H9 (cell line): ENCODE data around the gene LRP5. TPM values are rescaled to one million over a fixed set of nuclear protein-coding genes. Genes with fewer than 3 reads are reported as not detected.
A peak's percentile ranks its signal among the peaks of the same experiment; 100 is the strongest.
"Not testable (repeated sequence)": the region's sequence is repeated elsewhere in the genome, so short reads cannot be mapped to it uniquely, and the experiment has no call there.

Source experiments
- DNase-seq: peaks from one replicate; pipeline ENCODE4 v3.0.0-alpha.2; 2017
- H2AFZ ChIP-seq: one replicate; pipeline ENCODE4 v1.6.1; 2013; ENCODE audit warnings: mild to moderate bottlenecking, low read length, control low read depth, moderate library complexity
- H2AK5ac ChIP-seq: 2 replicates; pipeline ENCODE4 v1.6.1; 2013; ENCODE audit warnings: low read length, control low read depth, mixed read lengths; ENCODE audit not compliant: insufficient read length
- H2BK120ac ChIP-seq: one replicate; pipeline ENCODE4 v1.6.1; 2013; ENCODE audit warnings: low read depth, mild to moderate bottlenecking, low read length, control low read depth, inconsistent platforms; ENCODE audit not compliant: poor library complexity, severe bottlenecking
- H2BK12ac ChIP-seq: 2 replicates; pipeline ENCODE4 v1.6.1; 2013; ENCODE audit warnings: low read length, control low read depth, mixed read lengths, low read depth; ENCODE audit not compliant: insufficient read length
- H2BK15ac ChIP-seq: 2 replicates; pipeline ENCODE4 v1.6.1; 2013; ENCODE audit warnings: low read depth, low read length, control low read depth
- H2BK20ac ChIP-seq: one replicate; pipeline ENCODE4 v1.6.1; 2013; ENCODE audit warnings: low read depth, mild to moderate bottlenecking, low read length, control low read depth, inconsistent platforms; ENCODE audit not compliant: poor library complexity, severe bottlenecking
- H2BK5ac ChIP-seq: 2 replicates; pipeline ENCODE4 v1.6.1; 2013; ENCODE audit warnings: low read length, control low read depth, mixed read lengths; ENCODE audit not compliant: insufficient read length
- H3K14ac ChIP-seq: 2 replicates; pipeline ENCODE4 v1.6.1; 2013; ENCODE audit warnings: low read length, control low read depth; ENCODE audit not compliant: insufficient read depth
- H3K18ac ChIP-seq: 2 replicates; pipeline ENCODE4 v1.6.1; 2013; ENCODE audit warnings: low read depth, mild to moderate bottlenecking, mixed read lengths, low read length, control low read depth; ENCODE audit not compliant: insufficient read length
- H3K23ac ChIP-seq: 2 replicates; pipeline ENCODE4 v1.6.1; 2013; ENCODE audit warnings: low read length, control low read depth, mixed read lengths, low read depth; ENCODE audit not compliant: insufficient read length
- H3K23me2 ChIP-seq: 2 replicates; pipeline ENCODE4 v1.6.1; 2013; ENCODE audit warnings: low read depth, mild to moderate bottlenecking, mixed read lengths, low read length, control low read depth; ENCODE audit not compliant: insufficient read length, poor library complexity, severe bottlenecking
- H3K27ac ChIP-seq: 2 replicates; pipeline ENCODE4 v1.5.1; 2013; ENCODE audit warnings: low read length, control low read depth, mixed read lengths, low read depth; ENCODE audit not compliant: insufficient read length
- H3K27me3 ChIP-seq: 2 replicates; pipeline ENCODE4 v1.6.1; 2013; ENCODE audit warnings: low read length, control low read depth, inconsistent platforms; ENCODE audit not compliant: insufficient read depth
- H3K4ac ChIP-seq: 2 replicates; pipeline ENCODE4 v1.6.1; 2013; ENCODE audit warnings: low read depth, mild to moderate bottlenecking, control low read depth, inconsistent platforms, low read length, moderate library complexity
- H3K4me1 ChIP-seq: 2 replicates; pipeline ENCODE4 v1.6.1; 2013; ENCODE audit warnings: low read length, control low read depth, inconsistent platforms; ENCODE audit not compliant: insufficient read depth
- H3K4me2 ChIP-seq: 2 replicates; pipeline ENCODE4 v1.6.1; 2013; ENCODE audit warnings: low read length, control low read depth, mixed read lengths; ENCODE audit not compliant: insufficient read length, insufficient read depth
- H3K56ac ChIP-seq: 2 replicates; pipeline ENCODE4 v1.6.1; 2013; ENCODE audit warnings: low read depth, mild to moderate bottlenecking, mixed read lengths, low read length, control low read depth; ENCODE audit not compliant: insufficient read length
- H3K79me1 ChIP-seq: 2 replicates; pipeline ENCODE4 v1.6.1; 2013; ENCODE audit warnings: low read depth, mild to moderate bottlenecking, moderate library complexity, low read length, control low read depth, inconsistent platforms; ENCODE audit not compliant: insufficient read depth, poor library complexity, severe bottlenecking
- H3K79me2 ChIP-seq: 2 replicates; pipeline ENCODE4 v1.6.1; 2013; ENCODE audit warnings: low read length, control low read depth, inconsistent platforms; ENCODE audit not compliant: insufficient read depth
- H3K9ac ChIP-seq: 2 replicates; pipeline ENCODE4 v1.6.1; 2013; ENCODE audit warnings: low read length, control low read depth, mixed read lengths; ENCODE audit not compliant: insufficient read length; ENCODE audit errors: extremely low read depth
- H3K9me3 ChIP-seq: one replicate; pipeline ENCODE4 v1.6.1; 2013; ENCODE audit warnings: low read depth, low read length, inconsistent platforms; ENCODE audit not compliant: control insufficient read depth
- H3T11ph ChIP-seq: one replicate; pipeline ENCODE4 v1.6.1; 2013; ENCODE audit warnings: mild to moderate bottlenecking, low read length, control low read depth, inconsistent platforms
- H4K20me1 ChIP-seq: one replicate; pipeline ENCODE4 v1.6.1; 2013; ENCODE audit not compliant: control insufficient read depth, insufficient read length, insufficient read depth
- H4K5ac ChIP-seq: 2 replicates; pipeline ENCODE4 v1.6.1; 2013; ENCODE audit warnings: low read depth, mild to moderate bottlenecking, mixed read lengths, low read length, control low read depth; ENCODE audit not compliant: insufficient read length
- H4K8ac ChIP-seq: replicated peaks from 2 replicates; pipeline ENCODE4 v1.6.1; 2013; ENCODE audit warnings: low read length, control low read depth, mixed read lengths, low read depth; ENCODE audit not compliant: insufficient read length
- H4K91ac ChIP-seq: 2 replicates; pipeline ENCODE4 v1.6.1; 2013; ENCODE audit warnings: low read depth, mild to moderate bottlenecking, moderate library complexity, mixed read lengths, low read length, control low read depth; ENCODE audit not compliant: insufficient read length
- H3K27ac Mint-ChIP-seq, 3 experiments: 2 replicates in 2 of 3; 3 replicates in 1 of 3; pipeline ENCODE4 v1.8.0; 2020 to 2021; ENCODE audit warnings: mixed read lengths in 3 of 3, mild to moderate bottlenecking in 1 of 3, moderate library complexity in 1 of 3
- H3K27me3 Mint-ChIP-seq: 2 replicates; pipeline ENCODE4 v1.8.0; 2021; ENCODE audit warnings: low read depth, mild to moderate bottlenecking, moderate library complexity, mixed read lengths
- H3K36me3 Mint-ChIP-seq, 3 experiments: 2 replicates in 2 of 3; 3 replicates in 1 of 3; pipeline ENCODE4 v1.8.0; 2020 to 2021; ENCODE audit warnings: low read depth in 3 of 3, mixed read lengths in 3 of 3; ENCODE audit not compliant: insufficient read depth in 1 of 3
- H3K4me1 Mint-ChIP-seq, 2 experiments: 2 replicates each; pipeline ENCODE4 v1.8.0; 2020; ENCODE audit warnings: mixed read lengths in 2 of 2
- H3K4me3 Mint-ChIP-seq, 2 experiments: 2 replicates in 1 of 2; 3 replicates in 1 of 2; pipeline ENCODE4 v1.8.0; 2020 to 2021; ENCODE audit warnings: mild to moderate bottlenecking in 2 of 2, mixed read lengths in 2 of 2, moderate library complexity in 1 of 2
- H3K9me3 Mint-ChIP-seq, 2 experiments: 2 replicates in 1 of 2; 3 replicates in 1 of 2; pipeline ENCODE4 v1.8.0; 2020; ENCODE audit warnings: mild to moderate bottlenecking in 2 of 2, mixed read lengths in 2 of 2, moderate library complexity in 1 of 2
- CTCF ChIP-seq: fragments of 200-600 bp; sonication (generic); conservative IDR thresholded peaks from 3 replicates; pipeline ENCODE4 v1.8.0; 2021; ENCODE audit warnings: antibody characterized with exemption, mild to moderate bottlenecking
- WGBS: extraction: QIAGEN DNeasy Blood & Tissue Kit; methylation state at CpG from one replicate; pipeline ENCODE4 v1.1.7; 2013; ENCODE audit warnings: missing lambda C conversion rate, low lambda C conversion rate, mixed read lengths; ENCODE audit not compliant: insufficient read length; ENCODE audit errors: extremely low coverage; 5-methylcytosine and 5-hydroxymethylcytosine counted together
- total RNA-seq: library from RNA; stranded (reverse); gene quantifications from 2 replicates; pipeline ENCODE4 v1.2.1, GENCODE V29; 2021

The LRP5 gene
- total RNA-seq, 1 experiment from 2014 or later = 38.4 TPM

DNA sequence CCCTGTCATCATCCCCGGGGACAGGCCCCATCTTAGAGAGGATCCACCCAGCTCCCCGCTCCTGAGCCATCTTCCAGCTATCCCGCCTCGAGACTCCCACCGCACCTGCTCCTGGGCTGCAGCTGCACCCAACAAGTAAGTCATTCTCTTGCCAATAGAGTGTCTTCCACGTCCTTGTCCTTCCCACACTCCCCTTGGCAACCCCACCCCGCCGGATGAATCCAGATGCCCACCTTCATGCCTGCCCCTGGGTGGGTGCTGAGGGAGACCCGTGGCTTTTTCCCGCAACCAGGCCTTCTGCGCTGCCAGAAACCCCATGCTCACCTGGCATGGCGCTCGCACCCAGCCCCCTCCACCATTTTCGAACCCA, 29.5 kb upstream of the LRP5 start:
- no peak overlapping the region; the same call in 1 of the 2 replicates for H3K14ac ChIP-seq
- Mint-ChIP-seq H3K4me1 (peaks cover 3% of the 10 kb centered on the region in 2 experiments; a peak in 1 of 4 replicates), H3K36me3 (no peaks in the 10 kb centered on the region), H3K27ac (peak overlapping the region in 1 of 3 experiments; percentile 49; a peak in 2 of 7 replicates), H3K4me3 (no peak overlapping the region), H3K9me3 (peaks cover 4 to 7% of the 10 kb centered on the region in 2 experiments; a peak in 3 of 5 replicates), H3K27me3 (peaks cover 5% of the 10 kb centered on the region)
- no peak overlapping the region for H3T11ph ChIP-seq
- H2AFZ ChIP-seq = no peak overlapping the region
- H2BK12ac ChIP-seq = no peak overlapping the region
- no peak overlapping the region for H2BK20ac ChIP-seq
- no peaks in the 10 kb centered on the region for H3K79me2 ChIP-seq
- no peak overlapping the region for H3K4ac ChIP-seq
- H3K23ac ChIP-seq = no peak overlapping the region
- H3K27ac ChIP-seq = no peak overlapping the region
- no peaks in the 10 kb centered on the region for H3K79me1 ChIP-seq
- DNase-seq = no peak
- no peak overlapping the region for H3K18ac ChIP-seq
- H3K4me1 ChIP-seq = no peaks in the 10 kb centered on the region; the same call in 1 of the 2 replicates
- H4K20me1 ChIP-seq = no peaks in the 10 kb centered on the region
- no peak overlapping the region for H4K91ac ChIP-seq
- no peak overlapping the region for H2AK5ac ChIP-seq
- no peak overlapping the region for H3K56ac ChIP-seq
- no peak overlapping the region for H2BK120ac ChIP-seq
- TF ChIP-seq CTCF = no peak
- H3K9ac ChIP-seq = no peak overlapping the region
- no peaks in the 10 kb centered on the region for H3K9me3 ChIP-seq
- H3K27me3 ChIP-seq = no peaks in the 10 kb centered on the region
- no CpG with 5 or more reads among the region's 14 CpGs for WGBS
- no peak overlapping the region for H2BK5ac ChIP-seq
- no peaks in the 10 kb centered on the region for H3K23me2 ChIP-seq
- no peak overlapping the region for H4K5ac ChIP-seq
- no peak overlapping the region for H2BK15ac ChIP-seq
- no peak overlapping the region for H3K4me2 ChIP-seq
- H4K8ac ChIP-seq = no peak overlapping the region

DNA sequence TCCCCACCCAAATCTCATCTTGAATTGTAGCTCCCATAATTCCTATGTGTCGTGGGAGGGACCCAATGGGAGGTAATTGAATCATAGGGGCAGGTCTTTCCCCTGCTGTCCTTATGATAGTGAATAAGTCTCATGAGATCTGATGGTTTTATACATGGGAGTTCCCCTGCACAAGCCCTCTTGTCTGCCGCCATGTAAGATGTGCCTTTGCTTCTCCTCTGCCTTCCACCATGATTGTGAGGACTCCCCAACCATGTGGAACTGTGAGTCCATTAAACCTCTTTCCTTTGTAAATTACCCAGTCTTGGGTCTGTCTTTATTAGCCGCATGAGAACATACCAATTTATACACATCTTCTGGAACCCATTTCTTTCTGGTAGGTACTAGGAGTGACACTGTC, 27.8 kb upstream of the LRP5 start:
- not testable (repeated sequence) for H2BK15ac ChIP-seq, H4K20me1 ChIP-seq, H3K18ac ChIP-seq, H3K27me3 ChIP-seq, H3K56ac ChIP-seq, H2BK20ac ChIP-seq, DNase-seq, H3K23ac ChIP-seq, H3K14ac ChIP-seq, H4K91ac ChIP-seq, H2AFZ ChIP-seq, H3K27ac Mint-ChIP-seq, H3K9me3 ChIP-seq, H2AK5ac ChIP-seq, H3K79me2 ChIP-seq, H4K8ac ChIP-seq, H3K4me2 ChIP-seq, H3K9ac ChIP-seq, H3K36me3 Mint-ChIP-seq, H4K5ac ChIP-seq, H3K4me1 ChIP-seq, H3K27ac ChIP-seq, H3K4ac ChIP-seq, H3K27me3 Mint-ChIP-seq, H3K4me3 Mint-ChIP-seq, H3K23me2 ChIP-seq, H3K79me1 ChIP-seq, H3T11ph ChIP-seq, H2BK12ac ChIP-seq, H2BK5ac ChIP-seq, H2BK120ac ChIP-seq, H3K4me1 Mint-ChIP-seq
- WGBS = no CpG with 5 or more reads among the region's 3 CpGs
- H3K9me3 Mint-ChIP-seq = peaks cover 8 to 15% of the 10 kb centered on the region in 2 experiments
